HT-29 (cell line): ENCODE results near the gene FARP1. TPM values are rescaled to one million over a fixed set of nuclear protein-coding genes. Genes with fewer than 3 reads are reported as not detected.

Experiments used
- DNase-seq: peaks from one replicate; pipeline ENCODE4 v3.0.0-alpha.2; 2015; ENCODE audit warnings: low spot score
- total RNA-seq: library from RNA; depleted of rRNA; stranded (reverse); fragments of >200 nt; shearing (Covaris generic); gene quantifications from 2 replicates; pipeline ENCODE4 v1.2.3, GENCODE V29; 2014

The FARP1 gene
- total RNA-seq, 1 experiment from 2014 or later = 49.0 TPM

GRCh38 chr13:98141091-98141490 is 1.8 kb upstream of the FARP1 start:
- DNase-seq = no peak

- DNase-seq = peak; percentile 71
These were observed 1.1 kb upstream of the FARP1 start for GRCh38 chr13:98141509-98142379.

GRCh38 chr13:98143157-98143553 is 261 bp downstream of the FARP1 start:
- no peak for DNase-seq

DNA sequence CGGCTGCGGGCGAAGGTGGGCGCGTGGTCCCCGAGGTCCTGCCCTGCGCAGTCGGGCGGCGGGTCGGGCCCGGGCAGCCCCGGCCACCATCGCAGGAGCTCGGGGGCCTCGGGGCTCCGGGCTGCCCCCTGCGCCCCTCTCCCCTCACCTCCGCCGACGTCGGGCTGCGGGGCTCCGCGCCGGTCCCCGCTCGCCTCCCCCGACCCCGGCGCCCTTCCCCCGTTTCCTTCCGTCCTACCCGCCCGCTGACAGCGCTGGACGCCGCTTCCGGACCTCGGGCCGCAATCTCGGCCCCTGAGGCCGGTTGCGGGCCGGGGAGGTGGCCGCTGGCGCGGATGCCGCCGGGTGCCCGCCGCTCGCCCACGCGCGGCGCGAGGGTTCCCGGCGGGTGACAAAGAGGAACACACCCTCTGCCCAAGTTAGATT is 720 bp downstream of the FARP1 start:
- peak; percentile 50 for DNase-seq

DNA sequence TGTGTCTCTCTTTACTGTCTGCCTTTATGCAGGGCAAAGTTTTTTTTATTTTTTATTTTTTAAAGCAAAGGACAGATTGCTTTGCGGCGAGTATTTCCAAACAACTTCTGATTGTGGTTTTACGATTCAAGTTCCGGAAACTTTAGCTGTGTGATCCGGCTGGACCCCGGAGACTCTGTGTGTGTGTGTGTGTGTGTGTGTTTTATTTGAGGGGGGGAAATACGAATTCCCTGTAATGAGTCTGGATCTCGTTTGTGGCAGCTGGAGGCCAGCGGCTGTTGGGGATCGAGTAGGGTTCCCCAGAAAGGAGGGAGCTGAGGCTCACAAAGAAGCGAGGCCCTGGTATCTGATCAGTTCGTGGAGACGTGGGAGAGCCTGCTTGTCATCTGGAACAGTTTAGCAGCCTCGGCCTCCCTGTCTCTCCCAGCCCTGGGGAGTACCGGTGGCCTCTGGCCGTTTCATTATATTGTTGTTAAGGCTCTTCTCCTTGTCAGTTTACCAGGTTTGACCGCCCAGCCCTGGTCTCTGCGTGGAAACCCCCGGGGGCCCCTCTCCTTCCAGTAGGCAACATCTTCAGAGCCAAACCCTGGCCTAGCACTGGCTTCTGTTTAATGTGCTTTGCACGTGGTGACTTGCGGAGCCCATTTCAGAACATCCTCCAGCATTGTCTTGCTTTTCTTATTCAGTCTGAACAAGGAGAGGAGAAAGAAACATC is 1.3 kb downstream of the FARP1 start:
- peak; percentile 65 for DNase-seq

DNA sequence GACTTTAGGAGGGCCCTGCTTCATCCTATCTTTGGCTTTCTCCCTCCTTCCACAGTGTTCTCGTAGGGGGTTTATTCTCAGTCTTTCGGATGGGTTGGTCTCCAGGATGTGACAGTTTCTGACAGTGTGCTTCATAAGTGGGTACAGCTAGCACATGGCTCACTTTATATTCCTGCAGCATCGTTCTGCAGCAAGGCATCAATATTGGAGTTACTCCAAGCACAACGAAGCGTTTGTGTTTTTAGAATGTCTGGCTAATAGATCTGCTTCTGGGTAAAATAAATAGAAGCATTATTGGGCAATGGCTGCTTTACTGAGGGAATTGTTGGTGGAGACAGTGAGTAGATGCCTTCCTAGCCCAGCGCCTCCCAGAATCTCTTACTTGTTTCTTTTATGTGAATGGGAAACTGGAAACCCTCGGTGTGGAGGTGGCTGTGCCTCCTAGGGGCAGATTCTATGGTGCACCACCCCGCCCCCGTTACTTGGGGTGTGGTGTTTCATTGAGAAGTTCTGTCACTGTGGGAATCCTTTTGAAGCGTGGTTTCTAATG is 2.0 kb downstream of the FARP1 start:
- peak; percentile 81 for DNase-seq

GRCh38 chr13:98147521-98147920 is 4.6 kb downstream of the FARP1 start:
- no peak for DNase-seq

DNA sequence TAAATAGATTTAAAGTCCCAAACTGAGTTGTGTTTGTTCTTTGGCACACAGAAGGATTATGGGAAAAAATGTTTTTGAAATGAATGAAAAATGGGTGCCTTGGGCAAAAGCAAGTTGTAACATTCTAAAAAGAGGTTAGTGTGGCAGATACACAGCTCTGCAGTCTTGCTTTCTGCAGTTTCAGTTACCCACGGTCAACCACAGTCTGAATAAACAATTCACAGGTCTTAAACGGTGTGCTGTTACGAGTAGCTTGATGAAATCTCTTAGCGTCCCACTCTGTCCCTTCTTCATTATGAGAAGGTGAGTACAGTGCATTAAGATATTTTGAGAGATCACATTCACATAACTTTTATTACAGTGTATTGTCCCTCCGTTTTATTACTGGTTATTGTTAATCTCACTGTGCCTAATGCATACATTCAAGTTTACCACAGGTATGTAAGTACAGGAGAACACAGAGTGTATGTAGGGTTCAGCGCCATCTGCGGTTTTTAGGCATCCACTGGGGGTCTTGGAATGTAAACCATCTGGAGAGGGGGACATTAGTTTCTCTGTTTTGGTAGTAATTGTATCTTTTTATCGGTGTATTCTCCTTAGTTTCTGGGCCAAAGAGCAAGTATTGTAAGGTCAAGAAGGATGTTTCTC is 8.1 kb downstream of the FARP1 start:
- no peak for DNase-seq

DNA sequence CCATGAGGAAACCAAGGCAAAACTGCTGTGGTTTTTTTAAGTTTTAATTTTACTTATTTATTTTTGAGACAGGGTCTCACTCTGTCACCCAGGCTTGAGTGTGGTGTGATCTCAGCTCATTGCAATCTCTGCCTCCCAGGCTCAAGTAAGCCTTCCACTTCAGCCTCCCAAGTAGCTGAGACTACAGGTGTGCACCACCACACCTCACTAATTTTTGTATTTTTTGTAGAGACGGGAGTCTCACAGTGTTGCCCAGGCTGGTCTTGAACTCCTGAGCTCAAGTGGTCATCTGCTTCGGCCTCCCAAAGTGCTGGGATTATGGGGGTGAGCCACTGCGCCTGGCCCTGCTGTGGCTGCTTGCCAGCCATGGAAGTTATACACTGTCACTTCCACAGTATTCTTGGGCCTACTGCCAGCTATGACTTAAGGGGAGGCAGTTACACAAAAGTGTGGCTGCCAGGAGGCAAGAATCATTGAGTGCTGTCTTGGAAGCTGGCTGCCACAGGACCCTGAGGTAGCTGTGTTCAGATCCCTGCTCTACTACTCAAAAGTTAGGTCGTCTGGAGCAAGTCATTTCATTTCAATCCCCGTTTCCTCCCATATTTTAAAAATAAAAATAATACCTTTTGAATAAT is 12.7 kb downstream of the FARP1 start:
- no peak for DNase-seq

- DNase-seq = no peak
These were observed 13.4 kb downstream of the FARP1 start for GRCh38 chr13:98156259-98156658.

DNA sequence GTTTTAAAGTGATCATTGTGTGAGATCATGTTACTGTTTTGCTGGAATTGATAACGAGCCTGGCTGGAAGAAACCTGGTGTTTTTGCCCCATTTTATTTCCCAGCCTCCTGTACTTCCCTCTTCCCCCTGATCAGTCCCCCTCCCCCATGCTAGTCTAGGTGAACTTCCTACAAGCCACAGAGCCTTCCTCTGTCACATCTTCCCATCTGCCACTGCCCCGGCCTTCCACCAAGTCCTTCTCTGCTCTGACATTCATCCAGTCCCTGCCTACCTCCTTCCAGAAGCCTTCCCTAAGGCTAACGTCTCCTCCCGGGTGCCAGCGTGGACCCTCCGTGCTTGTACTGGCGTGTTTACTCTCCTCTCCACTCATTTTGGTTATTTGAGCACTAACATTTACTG is 14.3 kb downstream of the FARP1 start:
- DNase-seq = no peak

- DNase-seq = no peak
These were observed 14.7 kb downstream of the FARP1 start for GRCh38 chr13:98157609-98158008.

GRCh38 chr13:98158172-98158899 is 15.4 kb downstream of the FARP1 start:
- no peak for DNase-seq

DNA sequence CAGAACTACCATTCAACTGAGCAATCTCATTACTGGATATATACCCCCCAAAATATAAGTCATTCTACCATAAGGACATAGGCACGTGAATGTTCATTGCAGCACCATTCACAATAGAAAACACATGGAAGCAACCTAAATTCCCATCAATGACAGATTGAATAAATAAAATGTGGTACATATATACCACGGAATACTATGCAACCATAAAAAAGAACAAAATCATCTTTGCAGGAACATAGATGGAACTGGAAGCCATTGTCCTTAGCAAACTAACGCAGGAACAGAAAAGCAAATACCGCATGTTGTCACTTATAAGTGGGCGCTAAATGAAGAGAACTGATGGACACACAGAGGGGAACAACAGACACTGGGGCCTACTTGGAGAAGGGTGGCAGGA is 20.0 kb downstream of the FARP1 start:
- no peak for DNase-seq

DNA sequence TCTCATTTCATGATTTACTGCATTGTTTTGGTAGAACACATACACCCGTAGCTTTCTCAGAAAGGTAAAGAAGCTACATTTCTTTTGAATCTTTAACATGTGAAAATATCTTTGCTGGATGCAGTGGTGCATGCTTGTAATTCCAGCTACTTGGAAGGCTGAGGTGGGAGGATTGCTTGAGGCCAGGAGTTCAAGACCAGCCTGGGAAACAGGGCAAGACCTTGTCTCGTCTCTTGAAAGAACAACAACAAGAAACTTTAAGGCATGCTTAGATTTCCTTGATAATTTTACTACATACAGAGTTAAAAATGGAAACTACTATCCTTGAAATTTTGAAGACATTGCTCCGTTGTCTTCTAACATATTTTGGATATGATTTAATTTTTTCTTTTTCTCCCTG is 26.4 kb downstream of the FARP1 start:
- DNase-seq = no peak

- DNase-seq = no peak
These were observed 29.2 kb downstream of the FARP1 start for GRCh38 chr13:98171900-98172589.

GRCh38 chr13:98172590-98173422 is 29.9 kb downstream of the FARP1 start:
- DNase-seq = no peak

- no peak for DNase-seq
These were observed 30.7 kb downstream of the FARP1 start for GRCh38 chr13:98173431-98174152.

GRCh38 chr13:98174307-98174706 is 31.4 kb downstream of the FARP1 start:
- no peak for DNase-seq
